Endothelial cell of umbilical vein (primary cell): ENCODE results near the gene NKX1-1. TPM values are rescaled to one million over a fixed set of nuclear protein-coding genes. Genes with fewer than 3 reads are reported as not detected.

ENCODE experiments used
- BruUV-seq: library from RNA; stranded (reverse); fragments of 400-500 nt; replicated peaks from 2 replicates; lab custom pipeline; 2021; lab: Mats Ljungman, UMichigan
- CTCF ChIA-PET: fragments of 300-600, 350-600 bp; sonication (Branson Sonifier 250); formaldehyde crosslinking; loops from one replicate; lab custom pipeline; 2021; ENCODE audit warnings: antibody characterized with exemption, inconsistent platforms; lab: Charles Lee
- POLR2A ChIA-PET: fragments of 300-600, 350-600 bp; sonication (Branson Sonifier 250); formaldehyde crosslinking; loops from one replicate; lab custom pipeline; 2021; ENCODE audit warnings: antibody characterized with exemption, inconsistent platforms; lab: Charles Lee
- DNase-seq: peaks from one replicate; pipeline ENCODE4 v3.0.0-alpha.2; 2011; ENCODE audit warnings: low read depth, low spot score
- FAIRE-seq: peaks from 2 replicates; lab custom pipeline; 2011; peaks lifted over from hg19 to GRCh38; lab: Jason Lieb, UNC
- H2AFZ ChIP-seq: 2 replicates; pipeline ENCODE4 v1.6.0; 2012; ENCODE audit warnings: low read depth, low read length, control low read depth, inconsistent platforms
- H3K27ac ChIP-seq: 2 replicates; pipeline ENCODE4 v1.5.1; 2011; ENCODE audit warnings: low read depth, mild to moderate bottlenecking, control low read depth, low read length, moderate library complexity; ENCODE audit not compliant: insufficient read depth
- H3K27me3 ChIP-seq, 2 experiments: 2 replicates each; pipeline versions ENCODE4 v1.6.0 to v1.6.1; 2011; ENCODE audit warnings: low read length in 2 of 2, mixed read lengths in 1 of 2; ENCODE audit not compliant: control insufficient read depth in 2 of 2, insufficient read depth in 2 of 2
- H3K36me3 ChIP-seq, 2 experiments: 2 replicates in 1 of 2; 3 replicates in 1 of 2; pipeline ENCODE4 v1.5.1; 2011; ENCODE audit warnings: low read length in 2 of 2, mild to moderate bottlenecking in 1 of 2, moderate library complexity in 1 of 2; ENCODE audit not compliant: control insufficient read depth in 2 of 2, insufficient read depth in 2 of 2; ENCODE audit errors: extremely low read depth in 1 of 2
- H3K4me1 ChIP-seq: 3 replicates; pipeline ENCODE4 v1.5.1; 2011; ENCODE audit warnings: mild to moderate bottlenecking, low read length; ENCODE audit not compliant: control insufficient read depth, insufficient read depth; ENCODE audit errors: extremely low read depth
- H3K4me2 ChIP-seq: 2 replicates; pipeline ENCODE4 v1.6.1; 2011; ENCODE audit warnings: low read length, control low read depth, mixed read lengths; ENCODE audit not compliant: insufficient read depth
- H3K4me3 ChIP-seq, 3 experiments: fragments of 200-600 bp in 1 of 3; sonication (generic), shearing (Covaris generic) in 1 of 3; replicated peaks in 1 of 3; 2 replicates each; pipeline ENCODE4 v1.5.1; 2011 to 2016; ENCODE audit warnings: control low read depth in 3 of 3, low read length in 3 of 3, mild to moderate bottlenecking in 2 of 3, inconsistent platforms in 1 of 3, low read depth in 1 of 3, moderate library complexity in 1 of 3; ENCODE audit not compliant: insufficient read depth in 1 of 3
- H3K79me2 ChIP-seq: 2 replicates; pipeline ENCODE4 v1.6.0; 2012; ENCODE audit warnings: low read length, inconsistent platforms; ENCODE audit not compliant: control insufficient read depth, insufficient read depth
- H3K9ac ChIP-seq: replicated peaks from 2 replicates; pipeline ENCODE3; 2011; ENCODE audit warnings: low read length, control low read depth; ENCODE audit not compliant: insufficient read depth; ENCODE audit errors: extremely low read depth
- H3K9me1 ChIP-seq: replicated peaks from 3 replicates; pipeline ENCODE4 v1.6.0; 2011; ENCODE audit warnings: mild to moderate bottlenecking, low read length; ENCODE audit not compliant: control insufficient read depth, insufficient read depth; ENCODE audit errors: extremely low read depth
- H3K9me3 ChIP-seq: replicated peaks from 2 replicates; pipeline ENCODE4 v1.5.1; 2012; ENCODE audit warnings: low read length, inconsistent platforms; ENCODE audit not compliant: control insufficient read depth, insufficient read depth
- H4K20me1 ChIP-seq: replicated peaks from 2 replicates; pipeline ENCODE3; 2011; ENCODE audit warnings: mild to moderate bottlenecking, low read length; ENCODE audit not compliant: control insufficient read depth, insufficient read depth; ENCODE audit errors: extremely low read depth
- CTCF ChIP-seq, 2 donors: IDR thresholded peaks; 1 replicate in 1 of 2; 2 replicates in 1 of 2; pipeline ENCODE4 v1.5.1; 2011; ENCODE audit warnings: low read length in 2 of 2, mild to moderate bottlenecking in 2 of 2, moderate library complexity in 2 of 2, control low read depth in 1 of 2, inconsistent platforms in 1 of 2, low read depth in 1 of 2; ENCODE audit not compliant: insufficient read depth in 1 of 2; ENCODE audit errors: extremely low read depth in 1 of 2
- EZH2 ChIP-seq: IDR thresholded peaks from 2 replicates; pipeline ENCODE4 v1.6.1; 2012; ENCODE audit warnings: borderline replicate concordance, low read depth, mild to moderate bottlenecking, moderate library complexity, low read length, inconsistent platforms; ENCODE audit not compliant: severe bottlenecking
- FOS ChIP-seq: IDR thresholded peaks from 2 replicates; pipeline ENCODE4 v1.6.1; 2011; ENCODE audit warnings: mild to moderate bottlenecking, low read length, moderate library complexity, borderline replicate concordance; ENCODE audit not compliant: insufficient read depth
- GATA2 ChIP-seq: IDR thresholded peaks from 2 replicates; pipeline ENCODE4 v1.7.0; 2011; ENCODE audit warnings: low read depth, mild to moderate bottlenecking, moderate library complexity, mixed read lengths, low read length; ENCODE audit not compliant: insufficient read length, insufficient read depth
- JUN ChIP-seq: IDR thresholded peaks from 2 replicates; pipeline ENCODE4 v1.6.1; 2011; ENCODE audit warnings: borderline replicate concordance, low read depth; ENCODE audit not compliant: insufficient read length, insufficient read depth
- MAX ChIP-seq: IDR thresholded peaks from 2 replicates; pipeline ENCODE4 v1.6.1; 2011; ENCODE audit not compliant: insufficient read depth, insufficient read length
- MYC ChIP-seq: IDR thresholded peaks from one replicate; pipeline ENCODE4 v1.6.1; 2011; ENCODE audit warnings: mild to moderate bottlenecking, low read depth, low read length
- POLR2A ChIP-seq: IDR thresholded peaks from 2 replicates; pipeline ENCODE4 v1.6.1; 2012; ENCODE audit warnings: low read depth, mild to moderate bottlenecking, control low read depth, low read length
- POLR2AphosphoS5 ChIP-seq: IDR thresholded peaks from 2 replicates; pipeline ENCODE4 v1.6.1; 2012; ENCODE audit warnings: low read depth, mild to moderate bottlenecking, control low read depth, low read length, moderate library complexity; ENCODE audit not compliant: insufficient read depth
- dilution Hi-C: fragments of 300-500 bp; cut with MboI; formaldehyde crosslinking; loops from one replicate; pipeline ENCODE4 v1.15.0; 2019; ENCODE audit warnings: low sequenced_read_pairs; ENCODE audit not compliant: extremely low pct_ligation_motif_present
- intact Hi-C: fragments of 100-400 bp; cut with micrococcal nuclease; formaldehyde crosslinking; loops from one replicate; pipeline ENCODE4 v1.10.0; 2022
- polyA plus RNA-seq, 4 experiments: library from polyadenylated mRNA; depleted of rRNA in 3 of 4; stranded (reverse) in 3 of 4; unstranded in 1 of 4; fragments of >200 nt; gene quantifications; 2 replicates each; pipeline versions ENCODE4 v1.2.1 to v1.2.3, GENCODE V29; 2011 to 2012; ENCODE audit warnings: missing spikeins in 1 of 4
- total RNA-seq: library from RNA; stranded (reverse); gene quantifications from 2 replicates; pipeline ENCODE4 v1.2.3, GENCODE V29; 2021

Gene NKX1-1
- total and polyA plus RNA-seq, 2 donors (not counting 3 experiments of a cell fraction or from before 2014, with no cell fraction given) = not detected

- Histone ChIP-seq H3K4me2 (no peak overlapping the region), H3K27ac (no peak overlapping the region), H3K9me3 (no peaks in the 10 kb centered on the region), H3K36me3 (no peaks in the 10 kb centered on the region), H2AFZ (no peak overlapping the region), H3K4me1 (no peaks in the 10 kb centered on the region), H4K20me1 (no peaks in the 10 kb centered on the region), H3K9ac (no peak overlapping the region), H3K27me3 (no peaks in the 10 kb centered on the region), H3K4me3 (no peak overlapping the region), H3K79me2 (no peaks in the 10 kb centered on the region), H3K9me1 (no peaks in the 10 kb centered on the region)
- ChIA-PET POLR2A (no interaction called here), CTCF (interaction anchor here (1.7 to 2.1 kb wide), 2 partner anchors 154 to 270 kb away, joined by 7 to 9 read pairs; no protein-coding TSS in a partner anchor)
- no peak for TF ChIP-seq POLR2AphosphoS5
- TF ChIP-seq FOS = no peak
- TF ChIP-seq MAX = no peak
- no peak for TF ChIP-seq GATA2
- TF ChIP-seq EZH2 = no peak
- no peak for TF ChIP-seq CTCF (IDR thresholded peaks at IDR 0.05; ENCODE audit: extremely low read depth in 1 of 2, insufficient read depth in 1 of 2, low read depth in 1 of 2, low read length in 2 of 2)
- TF ChIP-seq POLR2A = no peak
- no peak for TF ChIP-seq MYC
- TF ChIP-seq JUN = no peak
- FAIRE-seq = no peak
- DNase-seq = no peak
- intact Hi-C loops = no loop called here
- BruUV-seq = no TSS peak
- dilution Hi-C loops = no loop called here
Observed at GRCh38 chr4:1359144-1359501, 47.1 kb downstream of the NKX1-1 start.
